ENCODE measurements around the gene L3MBTL3. TPM values are rescaled to one million over a fixed set of nuclear protein-coding genes. Genes with fewer than 3 reads are reported as not detected.
A peak's percentile ranks its signal among the peaks of the same experiment; 100 is the strongest.

The L3MBTL3 gene
- polyA plus RNA-seq (42.6 and 47.6 TPM in 2 replicates), polyA minus RNA-seq (52.8 and 59.8 TPM in 2 replicates)

- TF ChIP-seq SMC3 (conservative IDR thresholded peaks at IDR 0.05; ENCODE audit: poor library complexity) (peak; percentile 37), EP300 (conservative IDR thresholded peaks at IDR 0.05; ENCODE audit: poor library complexity, severe bottlenecking) (no peak), RAD21 (conservative IDR thresholded peaks at IDR 0.05) (peak; percentile 39), CTCF (IDR thresholded peaks at IDR 0.05; ENCODE audit: poor library complexity, severe bottlenecking) (no peak), MXI1 (conservative IDR thresholded peaks at IDR 0.05; ENCODE audit: poor library complexity, severe bottlenecking) (peak; percentile 30), TAF1 (IDR thresholded peaks at IDR 0.05; ENCODE audit: low read depth) (no peak), REST (IDR thresholded peaks at IDR 0.05; ENCODE audit: borderline replicate concordance) (no peak), POLR2AphosphoS5 (IDR thresholded peaks at IDR 0.05) (peak; percentile 37)
- Histone ChIP-seq H3K9me2 (ENCODE audit: insufficient read depth, low read length) (no peaks in the 10 kb centered on the region), H3K4me3 (ENCODE audit: low read length) (peak within 1 kb of the TSS; percentile 85), H3K27ac (ENCODE audit: low read length) (peak within 1 kb of the TSS; percentile 53), H3K9ac (ENCODE audit: low read length) (peak within 1 kb of the TSS; percentile 64), H3K4me2 (ENCODE audit: low read length) (peak within 1 kb of the TSS; percentile 74), H2AFZ (ENCODE audit: low read depth, low read length) (peak within 1 kb of the TSS; percentile 30), H3K79me2 (replicated peaks; ENCODE audit: insufficient read depth, low read length) (peaks cover 4% of the 10 kb centered on the region), H3K27me3 (ENCODE audit: insufficient read depth, low read depth, low read length) (no peaks in the 10 kb centered on the region), H3K36me3 (ENCODE audit: insufficient read depth, low read length) (no peaks in the 10 kb centered on the region), H4K20me1 (ENCODE audit: insufficient read depth) (no peaks in the 10 kb centered on the region), H3K9me3 (ENCODE audit: low read length) (no peaks in the 10 kb centered on the region), H3F3A (ENCODE audit: insufficient read depth, low read length, poor library complexity, severe bottlenecking) (no peaks in the 10 kb centered on the region)
Observed at GRCh38 chr6:130018292-130018743, at the start of gene L3MBTL3. Gene L3MBTL3 (plus strand): TSS chr6:130018581. CDS start chr6:130042700, 24,119 bp downstream.

- H2AFZ ChIP-seq (ENCODE audit: low read depth, low read length), result no peak overlapping the region
- H3K9ac ChIP-seq (ENCODE audit: low read length), result no peak overlapping the region
- no peaks in the 10 kb centered on the region for H3F3A ChIP-seq (ENCODE audit: insufficient read depth, low read length, poor library complexity, severe bottlenecking)
- H3K9me3 ChIP-seq (ENCODE audit: low read length), result no peaks in the 10 kb centered on the region
- no peaks in the 10 kb centered on the region for H3K9me2 ChIP-seq (ENCODE audit: insufficient read depth, low read length)
- H3K4me3 ChIP-seq (ENCODE audit: low read length), result no peak overlapping the region
- no peaks in the 10 kb centered on the region for H3K27me3 ChIP-seq (ENCODE audit: insufficient read depth, low read depth, low read length)
- H3K79me2 ChIP-seq (replicated peaks; ENCODE audit: insufficient read depth, low read length), result no peaks in the 10 kb centered on the region
- no peak overlapping the region for H3K4me2 ChIP-seq (ENCODE audit: low read length)
- H3K27ac ChIP-seq (ENCODE audit: low read length), result no peak overlapping the region
- H3K36me3 ChIP-seq (ENCODE audit: insufficient read depth, low read length), result no peaks in the 10 kb centered on the region
- no peak for TF ChIP-seq SMC3 (conservative IDR thresholded peaks at IDR 0.05; ENCODE audit: poor library complexity)
- TF ChIP-seq MXI1 (conservative IDR thresholded peaks at IDR 0.05; ENCODE audit: poor library complexity, severe bottlenecking), result no peak
- no peak for TF ChIP-seq EZH2 (IDR thresholded peaks at IDR 0.05; ENCODE audit: borderline replicate concordance, insufficient read depth, low read length, poor library complexity, severe bottlenecking)
- no peaks in the 10 kb centered on the region for H4K20me1 ChIP-seq (ENCODE audit: insufficient read depth)
Observed at GRCh38 chr6:129969064-129969463, 49.3 kb upstream of the L3MBTL3 start.

Data from neural cell (in vitro differentiated cells).